Effector memory CD8-positive, alpha-beta T cell (primary cell): Measurements from ENCODE around the gene VARS1.

Source experiments
- ATAC-seq: fragments of 150-1000 bp; cut with Tn5 transposase; replicated peaks from 2 replicates; pipeline ENCODE4 v1.10.0; 2021; ENCODE audit warnings: mild to moderate bottlenecking, moderate library complexity
- DNase-seq, 3 experiments: peaks; one replicate each; pipeline ENCODE4 v3.0.0; 2021
- H3K27ac Mint-ChIP-seq, 2 donors: one replicate each; pipeline ENCODE4 v1.8.0; 2022; ENCODE audit warnings: mild to moderate bottlenecking in 2 of 2, mixed read lengths in 2 of 2, moderate library complexity in 2 of 2
- H3K27me3 Mint-ChIP-seq, 2 donors: one replicate each; pipeline ENCODE4 v1.8.0; 2022; ENCODE audit warnings: mixed read lengths in 2 of 2
- H3K36me3 Mint-ChIP-seq: one replicate; pipeline ENCODE4 v1.8.0; 2022; ENCODE audit warnings: mild to moderate bottlenecking, moderate library complexity, mixed read lengths; ENCODE audit not compliant: insufficient read depth
- H3K4me1 Mint-ChIP-seq, 2 donors: one replicate each; pipeline ENCODE4 v1.8.0; 2022; ENCODE audit warnings: low read depth in 2 of 2, mixed read lengths in 2 of 2
- H3K4me3 Mint-ChIP-seq, 2 donors: one replicate each; pipeline ENCODE4 v1.8.0; 2022; ENCODE audit warnings: mild to moderate bottlenecking in 2 of 2, mixed read lengths in 2 of 2, moderate library complexity in 2 of 2
- H3K9me3 Mint-ChIP-seq, 2 donors: one replicate each; pipeline ENCODE4 v1.8.0; 2022; ENCODE audit warnings: mixed read lengths in 2 of 2

VARS1 gene

DNA sequence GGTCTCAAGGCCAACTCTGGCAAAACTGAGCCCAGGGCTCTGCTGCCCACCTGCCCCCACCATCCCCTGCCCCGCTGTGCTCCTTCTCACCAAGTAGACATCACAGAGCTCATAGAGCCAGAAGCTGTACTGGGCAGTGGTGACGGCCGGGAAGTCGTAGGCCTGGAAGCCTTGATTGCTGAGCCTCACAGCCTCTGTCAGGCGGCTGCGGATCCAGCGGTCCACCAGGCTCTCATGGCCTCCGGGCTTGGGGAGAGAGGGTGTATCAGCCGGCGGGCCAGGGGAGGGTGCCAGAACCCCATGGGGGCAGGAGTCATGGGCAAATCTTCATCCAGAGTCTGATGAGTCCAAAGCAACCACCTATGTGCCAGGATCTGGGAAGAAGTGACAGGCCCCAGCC, 15.6 kb downstream of the VARS1 start:
- no peak for ATAC-seq
- Mint-ChIP-seq H3K4me1 (peaks cover 20 to 25% of the 10 kb centered on the region in 2 donors), H3K27me3 (no peaks in the 10 kb centered on the region), H3K9me3 (no peaks in the 10 kb centered on the region), H3K36me3 (peaks cover 21% of the 10 kb centered on the region), H3K4me3 (no peak overlapping the region), H3K27ac (no peak overlapping the region)
- DNase-seq: no peak

DNA sequence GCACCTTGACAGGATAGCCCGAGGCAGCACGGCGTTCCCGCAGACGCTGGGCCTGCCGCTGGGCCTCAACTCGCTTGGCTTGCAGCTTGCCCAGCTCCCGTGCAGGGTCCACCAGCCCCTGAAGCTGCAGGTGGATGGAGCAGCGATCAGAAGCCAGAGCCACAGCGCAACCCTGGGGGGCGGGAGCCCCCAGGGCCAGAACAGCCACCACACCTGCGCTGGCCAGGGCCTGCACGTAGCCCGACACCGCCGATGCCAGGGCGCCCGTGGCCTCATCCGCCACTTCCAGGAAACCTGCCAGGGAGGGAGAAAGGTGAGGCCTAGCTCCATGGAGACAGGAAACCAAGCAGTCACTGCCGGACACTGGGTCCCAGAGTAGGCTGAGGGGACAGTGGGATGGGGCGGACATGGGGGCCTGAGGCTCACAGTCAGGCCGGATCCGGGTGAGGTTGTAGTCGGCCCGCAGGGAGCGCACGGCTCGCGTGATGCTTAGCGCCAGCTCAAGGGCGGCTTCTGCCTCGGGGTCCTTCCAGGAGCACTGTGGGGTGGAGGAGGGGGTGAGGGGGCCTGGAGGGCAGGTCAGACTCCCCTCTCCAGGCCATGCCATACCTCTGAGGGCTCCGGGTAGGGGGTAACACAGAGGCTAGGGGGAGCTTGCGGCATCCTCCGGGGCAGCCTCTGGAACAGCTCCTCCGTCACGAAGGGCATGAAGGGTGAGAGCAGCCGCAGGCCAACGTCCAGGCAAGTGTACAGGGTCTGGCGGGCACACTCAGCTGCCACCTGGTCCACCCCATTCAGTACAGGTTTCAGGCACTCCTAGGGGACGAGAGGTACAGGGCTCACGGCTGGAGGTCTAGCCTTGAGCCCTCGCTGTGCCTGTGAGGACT, 16.3 kb downstream of the VARS1 start:
- Mint-ChIP-seq H3K4me1 (peaks cover 20 to 25% of the 10 kb centered on the region in 2 donors), H3K9me3 (no peaks in the 10 kb centered on the region), H3K27me3 (no peaks in the 10 kb centered on the region), H3K27ac (no peak overlapping the region), H3K36me3 (peaks cover 21% of the 10 kb centered on the region), H3K4me3 (no peak overlapping the region)
- DNase-seq (no peak), ATAC-seq (no peak)

DNA sequence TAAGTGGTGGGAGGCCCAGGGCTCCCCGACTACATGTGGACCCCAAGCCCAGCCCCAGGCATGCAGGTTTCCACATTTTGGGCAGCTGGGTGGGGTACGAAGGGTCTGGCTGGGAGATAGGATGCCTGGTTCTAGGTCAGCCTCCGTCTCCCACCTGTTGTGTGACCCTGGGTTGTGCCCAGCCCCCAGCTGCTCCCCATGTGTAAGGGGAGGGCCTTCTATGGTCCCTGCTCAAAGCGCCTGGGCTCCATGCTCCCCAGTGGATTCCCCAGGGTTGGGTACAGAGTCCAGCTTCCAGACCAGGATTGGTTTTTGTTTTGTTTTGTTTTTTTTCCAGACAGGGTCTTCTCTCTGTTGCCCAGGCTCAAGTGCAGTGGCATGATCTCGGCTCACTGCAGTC, 17.4 kb downstream of the VARS1 start:
- no peak overlapping the region for H3K4me3 Mint-ChIP-seq
- DNase-seq: no peak

DNA sequence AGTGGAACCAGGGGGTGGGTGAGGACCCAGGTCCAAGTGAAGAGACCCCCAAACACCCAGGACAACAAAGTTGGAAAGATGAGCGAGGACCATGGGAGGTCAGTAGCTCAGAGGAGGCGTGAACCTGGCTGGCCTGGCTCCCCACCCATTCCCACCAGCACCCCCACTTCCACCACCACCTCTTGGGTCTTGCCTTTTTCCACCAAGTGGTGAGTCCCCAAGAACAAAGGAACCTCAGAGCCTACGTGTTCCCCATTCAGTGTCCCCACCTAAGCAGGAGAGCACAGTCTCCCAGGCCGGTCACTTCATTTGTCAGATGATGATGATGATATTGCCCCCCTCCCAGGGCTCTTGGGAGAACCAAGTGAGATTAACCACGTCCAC, 17.9 kb downstream of the VARS1 start:
- peaks cover 29 to 30% of the 10 kb centered on the region in 2 donors for H3K4me1 Mint-ChIP-seq
- H3K4me3 Mint-ChIP-seq: peak overlapping the region; percentile 64 to 80
- peak overlapping the region; percentile 91 to 94 for H3K27ac Mint-ChIP-seq
- H3K36me3 Mint-ChIP-seq: peaks cover 14% of the 10 kb centered on the region
- no peak for DNase-seq
- no peaks in the 10 kb centered on the region for H3K27me3 Mint-ChIP-seq
- ATAC-seq: no peak
- H3K9me3 Mint-ChIP-seq: no peaks in the 10 kb centered on the region

More for the DNA sequence above, 17.4 kb downstream of the VARS1 start:
- ATAC-seq: no peak
- Mint-ChIP-seq H3K4me1 (peaks cover 23 to 25% of the 10 kb centered on the region in 2 donors), H3K27ac (peak overlapping the region in 1 of 2 donors; percentile 94), H3K36me3 (peaks cover 15% of the 10 kb centered on the region), H3K27me3 (no peaks in the 10 kb centered on the region), H3K9me3 (no peaks in the 10 kb centered on the region)

DNA sequence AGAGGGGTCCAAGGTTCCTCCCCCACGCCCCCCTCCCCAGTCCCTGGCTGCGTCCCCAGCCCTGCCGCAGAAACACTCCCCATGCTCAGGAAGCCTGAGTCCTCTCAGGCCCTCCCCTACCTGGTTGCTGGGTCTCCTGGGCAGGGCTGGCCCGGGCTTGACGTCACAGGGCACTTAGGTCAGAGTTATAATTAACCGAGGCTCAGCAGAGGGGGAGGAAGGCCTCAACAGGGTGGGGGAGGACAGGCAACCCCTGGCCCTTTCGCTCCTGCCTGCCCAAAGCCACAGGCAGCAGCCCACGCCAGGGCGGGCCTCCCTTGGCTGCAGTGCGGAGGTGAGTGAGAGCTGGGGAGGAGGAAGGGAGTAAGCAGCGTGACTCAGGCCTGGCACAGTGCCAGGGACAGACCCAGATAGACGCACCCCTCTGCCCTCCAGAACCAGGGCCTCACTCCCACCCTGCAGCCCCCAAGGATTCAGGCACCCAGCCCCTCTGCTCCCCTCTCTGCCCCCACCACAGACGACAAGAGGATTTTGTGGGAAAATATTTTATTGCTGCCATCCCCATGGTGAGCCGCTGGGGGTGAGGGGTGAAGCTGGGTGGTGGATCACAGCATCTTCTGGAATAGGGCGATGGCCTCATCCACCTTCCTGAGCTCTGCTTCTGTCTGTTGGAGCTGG, 18.4 kb downstream of the VARS1 start, which contains the start of gene VWA7:
Gene VWA7, minus strand, starts transcription at position 340 of the 678 bp plus-strand sequence. CDS start 549 bp downstream, outside the sequence.
- H3K9me3 Mint-ChIP-seq: no peaks in the 10 kb centered on the region
- peak within 1 kb of the TSS; percentile 91 to 94 for H3K27ac Mint-ChIP-seq
- peak; percentile 54 to 60 (median 56) for DNase-seq
- H3K4me1 Mint-ChIP-seq: peaks cover 30 to 31% of the 10 kb centered on the region in 2 donors
- no peaks in the 10 kb centered on the region for H3K27me3 Mint-ChIP-seq
- peak within 1 kb of the TSS; percentile 64 to 80 for H3K4me3 Mint-ChIP-seq
- peaks cover 18% of the 10 kb centered on the region for H3K36me3 Mint-ChIP-seq
- ATAC-seq: peak; percentile 88

DNA sequence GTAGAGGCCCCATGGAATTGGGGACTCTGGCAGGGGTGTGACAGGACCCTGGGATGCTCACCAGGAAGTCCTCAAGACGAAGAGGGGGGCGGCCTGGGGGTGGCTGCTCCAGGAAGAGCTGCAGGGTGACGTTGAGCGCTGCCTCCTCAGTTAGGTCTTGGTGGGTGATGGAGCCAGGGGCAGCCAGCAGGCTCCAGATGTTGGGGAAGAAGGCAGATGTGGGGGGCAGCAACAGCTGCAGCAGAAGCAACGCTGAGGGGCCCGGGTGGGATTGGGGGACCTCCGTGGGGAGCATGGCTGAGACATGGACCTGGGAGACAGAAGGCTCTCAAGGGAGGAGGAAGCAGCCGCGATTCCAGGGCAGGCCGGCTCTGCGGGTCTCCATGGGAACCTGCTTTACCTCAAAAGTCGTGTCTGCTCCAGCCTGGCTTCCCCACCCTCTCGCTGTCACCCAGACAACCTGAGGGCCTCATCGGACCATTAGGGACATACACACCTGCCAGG, 19.0 kb downstream of the VARS1 start:
- DNase-seq: no peak
- peak overlapping the region; percentile 64 to 80 for H3K4me3 Mint-ChIP-seq
- peak; percentile 14 for ATAC-seq
- H3K27me3 Mint-ChIP-seq: no peaks in the 10 kb centered on the region
- H3K27ac Mint-ChIP-seq: peak overlapping the region; percentile 91 to 94
- peaks cover 18% of the 10 kb centered on the region for H3K36me3 Mint-ChIP-seq
- no peaks in the 10 kb centered on the region for H3K9me3 Mint-ChIP-seq
- H3K4me1 Mint-ChIP-seq: peaks cover 30 to 32% of the 10 kb centered on the region in 2 donors

DNA sequence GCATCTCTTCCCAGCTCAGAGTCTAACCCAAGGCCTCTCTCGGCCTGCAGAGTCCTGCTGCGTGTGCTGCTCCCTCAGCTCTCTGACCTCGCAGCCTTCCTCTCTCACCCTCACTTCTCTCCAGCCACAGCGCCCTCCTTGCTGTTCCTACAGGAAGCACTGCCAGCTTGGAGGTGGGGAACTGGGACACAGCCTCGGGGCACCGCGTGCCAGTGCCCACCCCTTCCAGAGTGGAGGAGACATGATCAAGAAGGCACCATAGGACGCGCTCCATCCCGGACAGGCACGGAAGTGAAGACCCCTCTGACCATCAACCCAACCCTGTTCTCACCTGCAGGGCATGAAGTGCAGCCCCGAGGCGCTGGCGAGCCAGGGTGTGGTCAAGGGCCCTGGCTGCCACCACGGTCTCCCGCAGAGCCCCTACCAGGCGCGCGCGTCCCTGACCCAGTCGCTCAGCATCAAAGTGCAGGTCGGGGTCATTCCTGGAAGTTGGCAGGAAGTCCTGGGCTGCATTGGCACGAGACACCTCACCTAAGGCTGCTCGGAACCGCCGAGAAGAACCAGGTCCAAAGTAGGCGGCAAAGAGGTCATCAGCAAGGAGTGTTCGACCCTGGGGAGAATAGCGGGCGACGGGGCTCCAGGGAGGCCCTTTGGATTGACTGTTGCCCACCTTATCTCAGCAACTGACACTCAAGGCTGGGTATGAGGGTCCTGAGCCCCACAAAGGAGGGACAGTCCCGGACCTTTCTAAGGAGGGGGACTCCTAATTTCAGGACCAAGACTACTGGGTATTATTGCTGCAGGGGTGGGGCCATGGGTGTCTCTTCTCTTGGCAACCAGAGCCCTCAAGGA, 19.7 kb downstream of the VARS1 start:
- Mint-ChIP-seq H3K4me3 (peak overlapping the region; percentile 64 to 80), H3K27me3 (no peaks in the 10 kb centered on the region), H3K27ac (peak overlapping the region; percentile 91 to 94), H3K9me3 (no peaks in the 10 kb centered on the region), H3K4me1 (peaks cover 35 to 38% of the 10 kb centered on the region in 2 donors), H3K36me3 (peaks cover 18% of the 10 kb centered on the region)
- DNase-seq: no peak
- no peak for ATAC-seq

DNA sequence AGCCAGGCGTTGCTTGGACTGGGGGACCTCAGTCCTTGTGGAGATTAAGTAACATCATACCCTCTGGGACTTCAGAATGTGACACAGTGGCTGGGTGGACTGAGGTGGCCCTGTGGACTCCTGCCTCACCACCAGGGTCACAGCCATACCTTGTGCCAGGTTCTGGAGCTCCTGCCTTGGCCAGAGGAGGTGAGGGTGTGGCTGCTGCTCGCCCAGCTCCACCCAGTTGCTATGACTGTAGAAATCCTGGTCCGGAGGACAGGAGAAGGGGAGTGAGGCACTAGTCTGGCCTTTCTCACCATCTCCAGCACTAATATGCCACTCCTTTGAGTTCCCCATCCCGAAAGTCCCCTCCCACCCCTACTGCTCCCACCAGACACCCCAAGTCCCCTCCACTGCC, 20.4 kb downstream of the VARS1 start:
- peaks cover 35 to 38% of the 10 kb centered on the region in 2 donors for H3K4me1 Mint-ChIP-seq
- peak overlapping the region in 1 of 2 donors; percentile 86 for H3K27ac Mint-ChIP-seq
- H3K4me3 Mint-ChIP-seq: no peak overlapping the region
- ATAC-seq (no peak), DNase-seq (no peak)
- no peaks in the 10 kb centered on the region for H3K27me3 Mint-ChIP-seq
- peaks cover 14% of the 10 kb centered on the region for H3K36me3 Mint-ChIP-seq
- no peaks in the 10 kb centered on the region for H3K9me3 Mint-ChIP-seq

DNA sequence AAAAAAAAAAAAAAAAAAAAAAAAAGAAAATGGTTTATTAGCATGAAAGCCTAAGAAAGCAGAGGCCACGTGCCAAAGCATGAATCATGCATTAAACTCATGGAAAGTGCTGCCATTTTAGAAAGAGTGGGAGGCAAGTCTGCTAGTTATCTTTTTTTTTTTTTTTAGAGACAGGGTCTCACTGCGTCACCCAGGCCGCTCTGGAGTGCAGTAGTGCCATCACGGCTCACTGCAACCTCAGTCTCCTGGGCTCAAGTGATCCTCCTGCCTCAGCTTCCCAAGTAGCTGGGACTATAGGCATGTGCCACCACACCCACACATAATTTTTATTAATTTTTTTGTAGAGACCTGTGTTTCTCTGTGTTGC, 23.6 kb downstream of the VARS1 start:
- Mint-ChIP-seq H3K27ac (no peak overlapping the region), H3K9me3 (no peaks in the 10 kb centered on the region), H3K4me3 (peak overlapping the region in 1 of 2 donors; percentile 71), H3K27me3 (no peaks in the 10 kb centered on the region), H3K4me1 (peaks cover 35 to 37% of the 10 kb centered on the region in 2 donors), H3K36me3 (peaks cover 13% of the 10 kb centered on the region)
- ATAC-seq: no peak
- no peak for DNase-seq

DNA sequence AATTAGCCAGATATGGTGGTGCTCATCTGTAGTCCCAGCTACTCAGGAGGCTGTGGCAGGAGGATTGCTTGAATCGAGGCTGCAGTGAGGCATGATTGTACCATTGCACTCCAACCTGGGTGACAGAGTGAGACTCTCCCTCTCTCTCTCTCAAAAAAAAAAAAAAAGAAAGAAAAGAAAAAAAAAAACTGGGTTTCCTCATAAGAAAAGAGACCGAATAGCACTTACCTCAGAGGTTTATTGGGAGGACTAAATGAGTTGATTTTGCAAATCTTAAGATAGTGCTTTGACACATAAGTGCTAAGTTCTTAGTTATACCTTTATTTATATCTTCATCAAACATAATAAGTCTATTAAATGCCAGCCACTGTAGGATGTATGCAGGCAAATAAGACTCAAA, 24.7 kb downstream of the VARS1 start:
- Mint-ChIP-seq H3K9me3 (no peaks in the 10 kb centered on the region), H3K27ac (no peak overlapping the region), H3K36me3 (peaks cover 8% of the 10 kb centered on the region), H3K4me1 (peaks cover 24 to 26% of the 10 kb centered on the region in 2 donors), H3K4me3 (peak overlapping the region in 1 of 2 donors; percentile 31), H3K27me3 (no peaks in the 10 kb centered on the region)
- DNase-seq (no peak), ATAC-seq (no peak)

DNA sequence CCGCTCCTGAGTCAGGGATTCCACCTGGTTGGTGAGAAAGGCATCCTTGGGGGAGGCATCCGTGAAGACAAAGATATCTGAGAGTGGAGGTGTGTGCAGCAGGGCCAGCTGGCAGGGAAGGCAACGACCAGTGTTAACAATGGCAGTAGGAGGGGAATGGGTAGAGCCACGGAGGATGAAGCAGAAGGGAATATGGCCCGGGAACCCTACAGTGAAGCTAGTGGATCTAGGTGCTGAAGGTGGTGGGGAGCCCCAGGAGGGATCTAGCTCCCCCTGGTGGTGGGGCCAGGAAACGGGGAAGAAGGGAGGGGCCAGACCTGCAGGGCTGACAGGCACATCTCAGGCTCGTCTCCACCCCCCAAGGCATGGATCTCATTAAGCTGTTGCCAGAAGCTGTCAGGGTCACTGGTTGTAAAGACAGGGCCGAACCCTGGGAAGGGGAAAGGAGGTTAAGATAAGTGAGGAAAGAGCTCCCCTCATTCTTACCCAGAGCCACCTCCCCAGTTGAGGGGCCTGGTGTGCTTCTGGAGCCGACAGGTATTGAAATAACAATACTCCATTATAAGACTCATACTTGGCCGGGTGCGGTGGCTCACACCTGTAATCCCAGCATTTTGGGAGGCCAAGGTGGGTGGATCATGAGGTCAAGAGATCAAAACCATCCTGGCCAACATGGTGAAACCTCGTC, 25.7 kb downstream of the VARS1 start:
- Mint-ChIP-seq H3K36me3 (peaks cover 8% of the 10 kb centered on the region), H3K4me3 (no peak overlapping the region), H3K27ac (peak overlapping the region; percentile 73 to 89), H3K9me3 (no peaks in the 10 kb centered on the region), H3K4me1 (peaks cover 18 to 21% of the 10 kb centered on the region in 2 donors), H3K27me3 (no peaks in the 10 kb centered on the region)
- DNase-seq: peak; percentile 80 to 84 (median 82)
- ATAC-seq: peak; percentile 82

DNA sequence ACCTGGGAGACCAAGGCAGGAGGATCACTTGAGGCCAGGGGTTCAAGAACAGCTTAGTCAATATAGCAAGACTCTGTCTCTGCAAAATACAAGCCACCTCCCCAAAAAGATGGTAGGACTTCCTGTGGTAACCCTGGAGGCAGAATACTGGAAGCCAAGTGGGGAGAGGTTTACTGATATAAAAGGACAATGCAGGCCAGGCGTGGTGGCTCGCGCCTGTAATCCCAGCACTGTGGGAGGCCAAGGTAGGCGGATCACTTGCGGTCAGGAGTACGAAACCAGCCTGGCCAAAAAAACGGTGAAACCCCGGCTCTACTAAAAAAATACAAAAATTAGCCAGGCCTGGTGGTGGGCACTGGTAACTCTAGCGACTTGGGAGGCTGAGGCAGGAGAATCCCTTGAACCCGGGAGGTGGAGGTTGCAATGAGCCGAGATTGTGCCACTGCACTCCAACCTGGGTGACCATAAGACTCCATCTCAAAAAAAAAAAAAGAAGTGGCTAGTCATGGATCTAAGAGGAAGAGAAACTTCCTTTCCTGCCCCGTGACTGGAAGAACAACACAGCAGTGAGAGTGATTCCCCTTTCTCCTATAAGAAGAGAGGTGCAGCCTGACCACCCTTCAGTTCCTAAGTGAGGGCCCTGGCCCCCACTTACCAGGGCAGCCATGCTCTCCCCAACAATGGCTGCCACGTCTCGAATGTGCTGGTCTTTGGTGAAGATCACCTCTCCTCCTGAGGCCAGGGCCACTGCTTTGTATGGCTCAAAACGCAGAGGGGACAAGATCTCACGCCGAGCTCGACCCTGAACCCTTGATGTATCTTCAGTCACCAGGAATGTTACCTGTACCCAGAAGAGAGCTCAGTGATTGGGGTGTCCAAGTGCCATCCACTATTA, 26.9 kb downstream of the VARS1 start:
- no peak overlapping the region for H3K4me3 Mint-ChIP-seq
- no peak overlapping the region for H3K27ac Mint-ChIP-seq

More for the DNA sequence above, 26.9 kb downstream of the VARS1 start:
- ATAC-seq: no peak
- Mint-ChIP-seq H3K9me3 (no peaks in the 10 kb centered on the region), H3K27me3 (no peaks in the 10 kb centered on the region), H3K36me3 (peaks cover 8% of the 10 kb centered on the region), H3K4me1 (peaks cover 21 to 23% of the 10 kb centered on the region in 2 donors)
- DNase-seq: no peak
